ENCODE results near the gene PEX14. TPM values are rescaled to one million over a fixed set of nuclear protein-coding genes. Genes with fewer than 3 reads are reported as not detected.

Gene PEX14
- total RNA-seq, 1 donor from 2014 or later, result 7.7 TPM

DNA sequence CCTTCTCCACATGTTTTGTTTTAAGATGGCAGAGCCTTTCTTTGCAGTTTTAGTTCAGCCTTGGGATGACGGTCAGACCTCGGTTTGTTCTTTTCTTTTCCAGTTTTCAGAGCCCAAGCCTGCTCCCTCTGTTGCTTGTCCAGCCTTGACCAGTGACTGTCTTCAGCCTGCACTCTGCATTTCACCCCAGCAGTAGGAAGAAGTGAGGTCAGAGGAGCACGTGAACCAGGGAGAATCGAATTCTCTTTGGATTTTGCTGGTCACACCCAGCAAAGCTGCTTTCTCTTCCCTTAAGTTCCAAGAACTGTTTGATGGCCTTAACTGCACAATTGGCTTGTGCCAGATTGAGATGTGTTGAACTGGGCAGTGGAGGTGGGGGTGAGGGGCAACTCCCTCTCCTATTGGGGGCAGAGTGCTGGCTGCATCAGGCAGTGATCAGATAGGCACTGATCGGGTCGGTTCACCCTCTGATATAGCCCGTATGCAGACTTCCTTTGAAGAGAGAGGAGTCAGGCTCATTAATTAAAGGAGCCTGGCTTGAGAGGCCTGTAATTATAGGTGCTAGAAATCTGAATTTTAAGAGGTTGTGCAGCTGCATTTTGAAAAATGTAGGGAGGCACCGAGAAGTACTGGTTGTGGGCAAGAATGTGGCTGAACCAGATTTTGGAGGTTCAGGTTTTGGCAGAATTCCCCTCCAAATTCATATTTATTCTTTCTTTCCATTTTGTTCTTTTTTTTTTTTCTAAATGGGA is 42.4 kb downstream of the PEX14 start:
- no peak for DNase-seq (ENCODE audit: low read depth in 2 of 2)

DNA sequence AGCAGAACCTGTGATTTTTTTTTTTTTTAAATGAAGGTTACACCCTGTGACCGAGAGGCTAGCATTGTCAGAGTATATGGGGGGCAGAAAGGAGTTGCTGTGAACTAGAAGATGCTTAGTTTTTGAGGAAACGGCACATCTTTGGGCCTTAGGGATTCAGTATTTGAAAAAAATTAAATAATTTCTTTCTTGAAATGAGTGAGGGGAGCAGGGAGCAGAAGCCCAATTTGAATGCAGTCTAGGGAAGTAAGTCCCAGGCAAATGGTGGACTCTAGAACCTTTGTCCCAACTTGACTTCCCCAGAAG is 42.9 kb downstream of the PEX14 start:
- DNase-seq (ENCODE audit: low read depth in 2 of 2), result no peak

DNA sequence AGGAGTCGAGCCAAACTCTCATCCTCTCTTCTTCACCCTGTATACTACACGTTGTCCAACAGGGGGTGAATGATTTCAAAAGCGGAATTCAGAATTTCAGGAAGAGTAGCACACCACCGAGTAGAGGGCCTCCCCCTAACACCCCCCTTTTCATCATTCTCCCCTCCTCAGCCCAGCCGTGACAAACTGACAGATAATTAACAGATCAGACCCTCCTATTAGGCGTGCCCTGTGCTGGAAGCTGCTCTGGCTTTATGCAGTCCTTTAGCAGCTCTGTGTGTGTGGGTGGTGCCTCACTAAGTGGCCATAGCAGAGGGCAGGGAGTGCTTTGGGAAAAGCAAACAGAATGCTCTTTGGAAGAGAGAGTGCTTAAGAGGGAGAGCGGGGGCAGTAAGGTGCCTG is 44.3 kb downstream of the PEX14 start:
- DNase-seq (ENCODE audit: low read depth in 2 of 2), result no peak

DNA sequence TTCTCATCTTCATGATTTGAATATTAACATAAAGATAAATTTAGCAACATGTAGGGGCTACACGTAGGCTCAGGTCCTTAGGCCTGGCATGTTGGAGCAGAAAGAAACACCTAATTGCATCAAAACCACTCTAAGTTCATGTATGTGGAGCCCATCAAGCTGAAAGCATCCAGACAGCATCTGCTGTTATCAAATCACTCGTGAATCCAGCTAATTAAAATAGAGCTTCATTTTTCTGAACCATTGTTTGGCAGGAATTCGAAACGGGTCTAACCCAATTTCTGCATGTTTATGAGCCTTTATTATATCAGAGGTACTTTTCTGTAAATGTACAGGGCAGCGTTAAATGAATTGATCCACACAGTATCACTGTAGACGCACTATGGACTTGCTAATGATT is 45.7 kb downstream of the PEX14 start:
- no peak for DNase-seq (ENCODE audit: low read depth in 2 of 2)

DNA sequence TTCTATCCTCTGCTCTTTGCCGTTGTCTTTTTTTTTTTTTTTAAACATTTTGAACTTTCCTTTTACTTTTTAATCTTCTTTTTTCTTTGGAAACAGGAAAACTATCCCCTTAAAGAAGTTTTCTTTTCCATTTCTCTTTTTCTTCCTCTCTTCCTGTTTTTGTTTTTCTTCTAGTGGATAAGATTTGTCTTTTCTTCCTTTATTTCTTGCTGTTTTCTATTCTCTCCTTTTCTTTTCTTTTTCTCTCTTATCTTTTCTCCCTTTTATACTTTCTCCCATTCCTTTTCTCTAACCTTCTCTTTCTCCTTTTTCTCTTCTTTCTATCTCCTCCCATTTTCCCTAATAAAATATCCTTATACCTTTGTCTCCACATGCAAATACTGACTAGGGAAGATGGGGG is 46.2 kb downstream of the PEX14 start:
- no peak for DNase-seq (ENCODE audit: low read depth in 2 of 2)

DNA sequence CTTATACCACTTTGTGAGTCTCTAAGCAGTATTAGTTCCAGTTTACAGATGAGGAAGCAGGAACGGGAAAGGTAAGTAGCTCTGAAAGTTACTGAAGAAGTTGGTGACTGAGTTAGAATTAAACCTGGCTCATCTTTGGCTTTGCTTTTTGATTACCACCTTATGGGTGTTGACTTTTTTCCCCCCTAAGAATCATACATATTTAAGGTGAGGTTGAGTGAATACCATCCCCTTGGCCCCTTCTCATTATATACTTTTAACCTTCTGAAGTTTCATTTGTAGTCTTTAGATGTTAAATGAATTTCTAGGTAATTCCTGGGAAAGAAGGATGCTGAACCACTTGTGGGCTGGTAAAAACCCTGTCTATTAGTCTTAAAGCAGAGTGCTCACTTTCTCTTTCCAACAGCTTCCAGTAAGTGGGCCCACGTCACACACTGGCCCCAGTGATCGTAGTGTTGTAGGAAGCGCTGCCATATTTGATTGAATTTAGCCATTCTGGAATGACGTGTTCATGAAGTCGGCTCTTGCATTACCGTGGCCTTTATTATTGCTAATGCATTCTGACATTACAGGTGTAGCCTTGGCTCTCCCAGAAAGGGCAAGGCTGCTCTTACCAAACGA is 46.9 kb downstream of the PEX14 start:
- DNase-seq (ENCODE audit: low read depth in 2 of 2), result no peak

DNA sequence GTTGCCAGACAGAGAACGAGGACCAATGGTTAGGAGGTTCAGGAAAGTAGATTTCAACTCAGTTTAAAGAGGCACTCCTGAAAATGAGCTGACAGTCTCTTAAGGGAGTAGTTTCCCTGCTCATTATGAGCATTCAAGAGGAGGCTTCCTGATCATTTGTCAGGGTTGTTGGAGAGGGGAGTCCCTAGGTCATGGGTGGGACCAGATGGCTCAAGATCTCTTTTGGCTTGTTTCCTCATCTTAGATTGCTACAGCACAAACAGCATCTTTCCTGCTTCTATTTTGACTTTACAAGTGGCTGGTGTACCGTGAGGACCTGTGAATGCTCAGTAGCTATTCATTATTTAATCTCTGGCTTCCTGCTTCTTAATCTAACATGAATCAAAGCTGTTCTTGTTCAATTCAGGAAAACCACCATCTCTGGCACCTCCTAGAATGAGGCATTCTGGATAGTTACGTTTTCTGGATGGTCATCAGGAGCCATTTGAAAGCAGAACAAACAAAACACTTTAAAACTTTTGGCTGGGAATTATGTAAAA is 47.6 kb downstream of the PEX14 start:
- peak in 1 of 2 donors; percentile 41 for DNase-seq (ENCODE audit: low read depth in 2 of 2)

DNA sequence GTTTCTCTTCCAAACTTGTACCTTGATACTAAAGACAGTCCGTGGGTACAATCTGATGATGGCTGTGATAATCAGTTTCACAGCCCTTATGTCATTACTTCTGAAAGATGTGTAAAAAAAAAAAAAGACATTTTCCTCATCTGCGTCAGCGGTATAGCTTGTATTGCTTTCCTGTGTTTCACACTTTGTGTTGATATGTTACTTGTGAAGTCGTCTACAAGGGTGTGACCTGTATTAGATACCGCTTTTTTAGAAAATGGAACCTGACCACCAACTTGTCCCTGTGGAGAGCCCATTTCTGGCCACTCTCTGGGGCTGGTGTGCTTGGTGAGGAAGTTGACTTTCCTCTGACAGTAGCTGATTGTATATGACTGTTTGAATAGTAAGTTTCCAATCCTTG is 50.5 kb downstream of the PEX14 start:
- DNase-seq (ENCODE audit: low read depth in 2 of 2), result no peak

DNA sequence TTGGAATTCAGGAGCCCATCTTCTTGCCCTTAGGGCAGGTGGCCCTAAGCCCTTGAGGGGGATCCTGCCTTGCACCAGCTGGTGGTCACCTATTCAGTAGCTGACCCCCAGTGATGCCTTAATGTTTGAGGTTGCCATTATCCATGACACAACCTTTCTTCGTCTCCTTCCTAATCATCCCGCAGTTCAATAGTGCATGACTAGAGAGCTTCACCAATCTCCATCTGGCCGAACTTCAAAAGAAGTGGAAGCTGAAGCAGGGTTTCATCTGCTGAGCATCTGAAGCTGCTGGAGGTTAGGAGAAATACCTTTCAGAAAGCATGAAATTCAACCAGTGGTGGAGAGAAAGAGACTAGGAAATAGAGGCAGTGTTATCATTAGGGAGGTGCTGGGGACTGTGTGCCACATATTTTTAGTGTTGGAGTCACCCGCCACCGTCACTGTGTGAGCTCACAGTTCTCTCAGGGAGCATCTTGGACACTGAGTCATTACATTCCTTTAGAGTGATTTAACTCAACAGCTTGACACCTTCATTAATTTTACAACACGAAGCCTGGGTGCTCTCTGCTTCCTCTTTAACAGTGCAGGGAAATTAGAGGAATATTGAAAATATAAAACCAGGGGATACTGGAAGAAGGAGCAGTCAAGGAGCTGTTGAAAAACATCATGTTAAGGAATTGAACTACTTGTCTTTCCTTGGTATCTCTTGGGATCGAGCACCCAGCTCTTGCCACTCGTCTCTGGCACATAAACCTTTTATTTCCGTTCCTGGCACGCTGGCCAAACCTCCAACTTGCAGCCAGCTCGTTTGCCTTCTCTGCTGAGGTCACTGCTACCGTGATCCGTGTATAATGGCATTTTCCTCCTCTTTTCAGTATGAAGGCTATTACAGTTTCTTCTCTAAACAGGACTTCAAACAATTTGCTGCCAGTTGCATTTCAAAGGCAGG is 53.6 kb downstream of the PEX14 start:
- peak; percentile 35 to 90 for DNase-seq (ENCODE audit: low read depth in 2 of 2)

DNA sequence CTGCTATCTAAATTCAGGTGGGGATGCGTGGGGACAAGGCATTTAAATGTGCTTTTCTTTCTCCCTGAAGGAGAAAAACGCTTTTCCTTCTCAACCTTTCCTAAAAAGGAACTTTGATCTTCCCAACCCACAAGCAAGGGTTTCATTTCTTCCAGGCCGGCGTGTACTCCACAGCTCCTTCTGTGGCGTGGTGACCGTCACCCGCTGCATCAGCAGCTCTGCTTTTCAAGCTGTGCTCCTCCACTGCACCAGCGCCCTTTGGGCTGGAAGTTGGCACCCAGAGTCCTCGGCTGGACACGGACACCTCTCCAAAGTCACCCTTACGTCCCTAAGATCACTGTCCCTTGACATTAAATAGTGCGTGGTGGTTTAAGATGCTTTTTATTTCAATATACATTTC is 54.3 kb downstream of the PEX14 start:
- DNase-seq (ENCODE audit: low read depth in 2 of 2), result no peak

DNA sequence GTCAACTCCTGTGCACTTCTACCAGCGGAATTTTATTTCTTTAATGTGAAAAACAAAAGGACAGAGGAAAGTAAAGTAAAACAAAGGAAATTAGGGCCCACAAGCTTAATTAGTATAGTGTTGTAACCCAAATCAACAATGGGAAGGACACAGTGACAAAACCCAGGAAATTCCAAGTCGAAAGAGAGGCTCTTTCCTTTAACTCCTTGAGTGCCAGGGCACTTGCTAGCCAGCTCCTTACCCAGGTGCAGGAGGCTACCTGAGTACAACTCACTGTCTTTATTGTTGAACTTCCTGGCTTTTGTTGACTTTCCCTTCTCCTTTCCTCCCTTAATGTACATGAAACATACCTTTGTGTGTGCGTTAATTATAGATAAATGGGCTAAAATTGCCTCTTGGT is 55.0 kb downstream of the PEX14 start:
- DNase-seq (ENCODE audit: low read depth in 2 of 2), result no peak

DNA sequence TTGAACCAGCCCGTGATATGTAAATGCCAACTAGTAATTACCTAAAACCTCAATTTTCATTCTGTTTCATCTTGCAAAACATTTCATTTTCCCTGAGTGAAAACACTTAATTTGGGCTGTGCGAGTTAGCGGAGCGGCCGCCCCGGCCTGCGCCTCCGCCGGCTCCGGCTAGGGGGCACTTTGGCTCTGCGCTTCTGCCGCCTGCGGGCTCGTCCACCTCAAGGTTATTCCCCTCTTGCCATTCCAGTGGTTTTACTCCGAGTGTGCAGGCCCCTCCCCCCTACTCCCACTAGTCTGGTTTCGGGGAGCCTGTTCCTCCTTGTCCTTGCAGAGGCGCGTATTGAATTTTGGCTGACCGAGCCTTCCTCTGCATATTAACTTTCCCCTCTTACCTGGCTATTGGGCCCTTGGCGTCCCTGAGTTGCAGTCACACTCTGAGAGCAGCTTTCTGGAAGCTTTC is 55.6 kb downstream of the PEX14 start:
- peak; percentile 64 to 68 for DNase-seq (ENCODE audit: low read depth in 2 of 2)

DNA sequence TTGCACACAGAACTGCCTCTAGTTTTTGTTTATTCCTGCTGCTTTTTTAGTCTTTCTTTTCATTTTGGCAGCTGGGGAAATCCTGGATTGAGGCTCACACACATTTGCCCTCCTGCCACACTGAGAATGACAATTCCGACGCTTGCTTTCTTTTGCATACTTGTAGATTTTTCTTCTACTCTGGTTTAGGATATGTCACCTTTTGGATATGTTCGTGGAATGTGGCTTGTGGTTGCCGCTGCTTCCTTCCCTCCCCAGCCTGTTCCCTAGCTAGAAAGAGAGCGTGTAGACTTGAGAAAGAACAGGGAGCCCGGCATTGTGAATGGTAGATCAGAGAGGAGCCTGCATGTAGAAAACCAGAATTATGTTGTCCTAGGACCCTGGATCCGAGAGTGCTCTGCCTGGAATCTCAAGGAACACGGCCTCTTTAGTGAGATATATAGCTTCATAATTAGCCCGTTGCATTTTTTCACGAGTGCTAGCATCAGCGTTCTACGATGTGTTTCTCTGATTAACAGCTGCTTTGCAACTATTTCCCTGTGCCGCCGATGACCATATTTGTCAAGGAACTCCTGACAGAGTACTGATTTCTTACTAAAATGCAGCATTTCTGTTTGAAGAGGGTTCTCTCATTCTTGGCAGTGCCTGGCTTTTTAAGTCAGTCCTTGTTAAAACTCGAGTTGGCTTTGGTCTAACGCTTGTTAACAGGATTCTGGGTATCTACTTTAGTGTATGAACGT is 56.2 kb downstream of the PEX14 start:
- DNase-seq (ENCODE audit: low read depth in 2 of 2), result no peak

DNA sequence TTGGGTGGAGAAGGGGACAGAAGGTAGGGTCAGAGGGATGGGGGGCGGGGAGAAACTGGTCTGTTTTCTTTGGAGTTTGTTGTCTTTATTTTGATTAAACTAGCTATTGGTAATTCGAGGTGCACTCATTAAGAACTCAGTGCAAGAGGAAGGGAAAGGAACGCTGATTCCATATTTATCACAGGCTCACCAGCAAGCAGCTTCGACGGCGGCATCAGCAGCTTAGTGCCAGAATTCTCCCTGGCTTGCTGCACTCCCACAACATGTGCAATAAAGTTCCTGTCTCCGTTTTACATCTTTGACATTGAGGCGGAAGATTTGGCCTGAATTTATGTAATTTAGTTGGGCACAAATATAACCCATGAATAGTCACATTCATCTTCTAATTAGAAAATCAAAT is 57.6 kb downstream of the PEX14 start:
- no peak for DNase-seq (ENCODE audit: low read depth in 2 of 2)

DNA sequence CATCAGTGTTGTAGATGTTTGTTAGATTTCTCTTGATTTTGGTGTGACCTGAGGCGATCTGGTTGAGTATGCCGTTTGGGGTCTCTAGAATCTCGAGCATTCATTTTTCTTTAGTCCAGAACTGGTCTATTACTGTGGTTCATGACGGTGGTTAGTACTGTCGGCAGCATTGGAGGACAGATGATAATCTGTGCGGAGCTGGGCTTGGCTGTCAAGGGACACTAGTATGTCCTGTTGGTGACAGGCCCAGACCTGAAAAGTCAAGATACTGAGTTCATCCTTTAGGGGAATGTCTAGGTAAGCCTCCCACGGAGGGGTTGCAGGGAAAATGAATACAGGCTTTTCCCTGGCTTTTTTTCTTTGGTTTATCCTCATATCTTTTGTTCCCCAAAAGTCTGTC is 59.8 kb downstream of the PEX14 start:
- no peak for DNase-seq (ENCODE audit: low read depth in 2 of 2)

DNA sequence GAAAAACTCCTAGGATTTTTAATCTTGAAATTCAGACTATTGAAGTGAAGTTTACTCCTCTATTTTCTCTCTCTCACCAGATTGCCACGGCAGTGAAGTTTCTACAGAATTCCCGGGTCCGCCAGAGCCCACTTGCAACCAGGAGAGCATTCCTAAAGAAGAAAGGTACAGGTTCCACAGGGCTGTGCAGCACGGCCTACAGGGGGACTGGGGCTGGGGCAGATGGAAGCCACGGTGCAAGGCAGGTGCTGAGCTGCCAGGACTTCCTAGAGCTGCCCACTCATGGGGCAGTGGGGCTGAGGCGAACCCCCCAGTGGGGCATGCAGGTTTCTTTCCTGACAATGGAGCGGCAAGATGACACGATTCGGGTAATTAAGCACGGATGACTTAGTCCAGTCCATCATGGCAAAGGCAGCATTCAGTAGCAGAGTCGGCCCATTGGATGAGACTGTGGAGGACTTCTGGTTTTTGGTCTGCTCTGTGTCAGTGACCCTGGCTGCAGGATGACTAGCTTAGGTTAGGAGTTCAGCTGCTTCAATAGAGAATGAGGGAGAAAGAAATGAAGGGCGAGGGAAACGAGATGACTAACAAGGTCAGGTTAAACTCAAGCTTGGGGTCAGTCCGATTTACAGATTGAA is 61.5 kb downstream of the PEX14 start:
- no peak for DNase-seq (ENCODE audit: low read depth in 2 of 2)

DNA sequence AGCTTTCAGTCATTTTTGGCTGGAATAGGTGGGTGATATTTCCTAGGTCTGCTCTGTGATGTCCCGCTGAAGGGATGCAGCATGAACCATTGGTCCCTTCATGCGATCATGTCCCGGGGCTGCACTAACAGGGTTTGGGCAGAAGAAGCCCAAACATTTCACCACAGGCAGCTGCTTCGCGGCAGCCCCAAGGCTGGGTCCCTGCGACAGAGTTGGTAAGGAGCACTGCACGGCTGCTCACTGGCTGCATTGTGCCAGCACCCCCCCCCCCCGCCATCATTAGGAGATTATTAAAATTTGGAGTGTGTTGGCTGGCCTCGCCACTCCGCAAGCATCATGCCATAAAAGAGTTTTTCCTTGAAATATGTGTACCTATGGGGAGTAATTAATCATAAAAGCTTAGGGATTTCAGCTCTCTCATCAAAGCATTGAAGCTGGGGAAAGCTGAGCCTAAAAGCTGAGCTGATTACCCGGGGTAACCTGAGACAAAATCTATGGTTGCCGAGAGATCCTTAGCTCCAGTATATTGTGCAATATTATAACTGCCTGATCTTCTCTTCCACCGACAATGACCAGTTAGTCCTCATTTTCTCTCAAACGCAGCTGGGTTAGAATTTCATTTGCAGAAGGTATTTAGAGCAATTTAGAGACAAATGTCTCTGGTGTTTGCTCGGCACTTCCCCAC is 62.5 kb downstream of the PEX14 start:
- DNase-seq (ENCODE audit: low read depth in 2 of 2), result no peak

DNA sequence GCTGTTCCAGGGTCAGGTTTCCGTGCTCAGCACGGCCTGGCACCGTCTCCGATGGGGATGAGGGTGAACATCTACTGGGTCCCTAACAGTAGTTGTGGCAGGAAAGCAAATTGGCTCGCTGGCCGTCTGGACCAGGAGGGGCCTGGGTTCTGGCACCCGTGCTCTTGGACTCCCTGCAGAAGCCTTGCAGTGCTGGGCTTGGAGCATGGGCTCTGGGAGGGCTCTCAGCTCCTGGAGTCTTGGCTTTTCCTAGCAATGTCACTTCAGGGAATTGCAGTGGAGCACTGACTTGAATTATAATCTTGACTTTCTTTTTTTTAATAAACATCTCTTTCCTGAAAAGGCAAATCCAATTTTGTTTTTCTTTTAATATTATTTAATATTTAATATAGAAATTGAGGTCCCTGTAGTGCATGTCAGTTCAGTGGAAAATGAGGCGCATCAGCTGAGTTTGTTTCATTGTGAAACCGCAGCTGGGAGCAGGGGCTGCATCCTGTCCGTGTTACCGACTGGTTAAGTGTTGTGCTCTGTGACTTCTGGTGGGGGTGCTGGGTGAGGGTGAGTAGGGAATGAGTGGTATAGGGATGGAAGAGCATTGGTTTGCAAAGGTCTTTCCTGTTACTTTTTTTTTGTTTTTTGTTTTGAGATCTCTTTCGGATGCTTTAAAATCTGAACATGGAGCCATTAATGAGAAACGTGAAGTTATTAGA is 64.1 kb downstream of the PEX14 start:
- peak in 1 of 2 donors; percentile 23 for DNase-seq (ENCODE audit: low read depth in 2 of 2)

DNA sequence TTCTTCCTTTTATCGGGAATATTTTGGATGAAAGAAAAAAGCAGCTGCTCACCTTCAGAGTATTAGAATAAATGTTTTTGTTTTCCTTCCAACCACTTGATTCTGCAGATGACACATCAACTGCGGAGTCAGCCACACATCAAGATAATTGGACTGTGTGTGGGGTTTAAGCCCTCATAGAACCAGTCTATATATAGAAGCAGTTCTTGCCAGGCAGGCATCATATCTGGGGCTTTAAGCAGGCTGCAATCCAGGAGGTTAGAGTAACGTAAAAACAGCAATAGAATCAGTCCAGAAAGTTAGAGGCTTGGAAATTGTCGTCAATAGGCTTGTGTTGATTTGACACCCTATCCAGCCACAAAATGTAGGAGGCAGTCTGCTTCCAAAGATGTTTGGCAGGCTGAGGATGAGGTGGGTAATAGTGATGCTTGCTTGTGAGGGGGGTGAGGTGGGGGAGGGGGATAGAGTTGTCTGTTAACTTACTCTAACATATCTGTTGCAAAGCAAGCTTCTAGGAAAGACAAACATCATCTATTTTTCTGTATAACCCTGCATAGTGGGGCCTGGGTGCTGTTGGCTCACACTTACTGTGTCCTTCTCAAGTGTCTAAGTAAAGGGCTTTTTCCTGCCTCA is 64.8 kb downstream of the PEX14 start:
- no peak for DNase-seq (ENCODE audit: low read depth in 2 of 2)

Data from lung microvascular endothelial cell (primary cell).